DMS153 treated with DMSO at 0.1 percent for 48 hours (cell line): Measurements from ENCODE around the gene WTIP.
"Not testable (repeated sequence)": the region's sequence is repeated elsewhere in the genome, so short reads cannot be mapped to it uniquely, and the experiment has no call there.

ENCODE experiments used
- DNase-seq: peaks from one replicate; lab custom pipeline; 2025; ENCODE audit not compliant: unreplicated experiment; lab: John Stamatoyannopoulos, UW

Gene WTIP

GRCh38 chr19:34503531-34504272, 22.1 kb downstream of the WTIP start:
- no peak for DNase-seq

GRCh38 chr19:34504273-34504808, 22.8 kb downstream of the WTIP start:
- no peak for DNase-seq

GRCh38 chr19:34504809-34505291, 23.3 kb downstream of the WTIP start:
- DNase-seq, result no peak

GRCh38 chr19:34505321-34506025, 23.9 kb downstream of the WTIP start:
- DNase-seq, result no peak

- DNase-seq, result no peak
Observed at GRCh38 chr19:34506026-34506370, 24.4 kb downstream of the WTIP start.

GRCh38 chr19:34507414-34508067, 26.0 kb downstream of the WTIP start:
- no peak for DNase-seq

- no peak for DNase-seq
Observed at GRCh38 chr19:34508540-34508939, 27.0 kb downstream of the WTIP start.

- not testable (repeated sequence) for DNase-seq
Observed at GRCh38 chr19:34510904-34511303, 29.3 kb downstream of the WTIP start.

- no peak for DNase-seq
Observed at GRCh38 chr19:34512254-34512822, 30.8 kb downstream of the WTIP start.

GRCh38 chr19:34513767-34514166, 32.2 kb downstream of the WTIP start:
- DNase-seq, result no peak

GRCh38 chr19:34519602-34520001, 38.0 kb downstream of the WTIP start:
- DNase-seq, result no peak

- DNase-seq, result no peak
Observed at GRCh38 chr19:34523408-34523807, 41.9 kb downstream of the WTIP start.

GRCh38 chr19:34525001-34525400, 43.4 kb downstream of the WTIP start:
- DNase-seq, result no peak

GRCh38 chr19:34534206-34534605, 52.6 kb downstream of the WTIP start:
- no peak for DNase-seq

- DNase-seq, result no peak
Observed at GRCh38 chr19:34539396-34539795, 57.8 kb downstream of the WTIP start.

GRCh38 chr19:34540811-34541557, 59.4 kb downstream of the WTIP start:
- DNase-seq, result no peak

GRCh38 chr19:34549833-34550232, 68.3 kb downstream of the WTIP start:
- DNase-seq, result no peak

GRCh38 chr19:34555447-34555846, 73.9 kb downstream of the WTIP start:
- DNase-seq, result no peak

- DNase-seq, result no peak
Observed at GRCh38 chr19:34556488-34556887, 74.9 kb downstream of the WTIP start.

- DNase-seq, result no peak
Observed at GRCh38 chr19:34559045-34559444, 77.5 kb downstream of the WTIP start.

GRCh38 chr19:34560229-34560628, 78.7 kb downstream of the WTIP start:
- DNase-seq, result no peak
